Measurements from ENCODE around the gene ASPM. TPM values are rescaled to one million over a fixed set of nuclear protein-coding genes. Genes with fewer than 3 reads are reported as not detected.

ASPM gene
- total and polyA plus RNA-seq, 4 donors = 0.17 to 45.3 (median 0.84) TPM

GRCh38 chr1:197080323-197080722, 66.1 kb downstream of the ASPM start:
- 91% methylated on average over 2 of the region's 2 CpGs for WGBS
- no peaks in the 10 kb centered on the region for H3K36me3 ChIP-seq (ENCODE audit: control insufficient read depth in 4 of 4, insufficient read depth in 3 of 4, low read depth in 1 of 4, low read length in 3 of 4)
- H3K4me1 ChIP-seq (ENCODE audit: control insufficient read depth in 4 of 4, insufficient read depth in 4 of 4, low read length in 3 of 4) = peaks cover 0 to 2% (median 0%) of the 10 kb centered on the region in 4 donors
- TF ChIP-seq FOXA2 (IDR thresholded peaks at IDR 0.05) (no peak), EGR1 (IDR thresholded peaks at IDR 0.05; ENCODE audit: low read depth in 2 of 2) (no peak), YY1 (IDR thresholded peaks at IDR 0.05) (no peak), HNF4A (conservative IDR thresholded peaks at IDR 0.05) (no peak), GABPA (IDR thresholded peaks at IDR 0.05 in 1 of 2, conservative IDR thresholded peaks at IDR 0.05 in 1 of 2) (no peak), CTCF (IDR thresholded peaks at IDR 0.05; ENCODE audit: low read depth, low read length, missing input control) (no peak)
- H3K9me3 ChIP-seq (ENCODE audit: control insufficient read depth in 4 of 4, low read length in 3 of 4) = peaks cover 0 to 2% (median 0%) of the 10 kb centered on the region in 4 donors
- no peak overlapping the region for H3K9ac ChIP-seq (ENCODE audit: low read depth in 1 of 2, low read length in 2 of 2)
- no peaks in the 10 kb centered on the region for H3K27me3 ChIP-seq (ENCODE audit: control insufficient read depth in 4 of 4, insufficient read depth in 4 of 4, low read length in 3 of 4)
- no peak overlapping the region for H3K4me3 ChIP-seq (ENCODE audit: low read depth in 1 of 3, low read length in 3 of 3)
- H3K27ac ChIP-seq (ENCODE audit: low read depth in 1 of 2, low read length in 2 of 2) = no peak overlapping the region
- DNase-seq (ENCODE audit: low spot score) = no peak

- TF ChIP-seq HNF4A (conservative IDR thresholded peaks at IDR 0.05) = no peak
- no peak for TF ChIP-seq YY1 (IDR thresholded peaks at IDR 0.05)
- TF ChIP-seq EGR1 (IDR thresholded peaks at IDR 0.05; ENCODE audit: low read depth in 2 of 2) = no peak
- no peak for TF ChIP-seq ATF3 (IDR thresholded peaks at IDR 0.05)
- TF ChIP-seq MAX (IDR thresholded peaks at IDR 0.05) = no peak
- no peak for TF ChIP-seq GABPA (IDR thresholded peaks at IDR 0.05 in 1 of 2, conservative IDR thresholded peaks at IDR 0.05 in 1 of 2)
- TF ChIP-seq CTCF (IDR thresholded peaks at IDR 0.05; ENCODE audit: low read depth, low read length, missing input control) = no peak
- no peak for TF ChIP-seq RAD21 (IDR thresholded peaks at IDR 0.05)
- no peak for TF ChIP-seq HNF4G (IDR thresholded peaks at IDR 0.05)
- TF ChIP-seq TAF1 (conservative IDR thresholded peaks at IDR 0.05) = no peak
- no peak for TF ChIP-seq FOXA2 (IDR thresholded peaks at IDR 0.05)
- TF ChIP-seq RXRA (IDR thresholded peaks at IDR 0.05) = no peak
- no peak for TF ChIP-seq FOXA1 (IDR thresholded peaks at IDR 0.05)
- TF ChIP-seq NR2F2 (IDR thresholded peaks at IDR 0.05) = no peak
- H3K27ac ChIP-seq (ENCODE audit: low read depth in 1 of 2, low read length in 2 of 2) = no peak overlapping the region
- H3K36me3 ChIP-seq (ENCODE audit: control insufficient read depth in 4 of 4, insufficient read depth in 3 of 4, low read depth in 1 of 4, low read length in 3 of 4) = no peaks in the 10 kb centered on the region
- 76% methylated on average over 1 of the region's 1 CpG for WGBS
- H3K4me3 ChIP-seq (ENCODE audit: low read depth in 1 of 3, low read length in 3 of 3) = no peak overlapping the region
- no peaks in the 10 kb centered on the region for H3K4me1 ChIP-seq (ENCODE audit: control insufficient read depth in 4 of 4, insufficient read depth in 4 of 4, low read length in 3 of 4)
- H3K9me3 ChIP-seq (ENCODE audit: control insufficient read depth in 4 of 4, low read length in 3 of 4) = no peaks in the 10 kb centered on the region
- H3K9ac ChIP-seq (ENCODE audit: low read depth in 1 of 2, low read length in 2 of 2) = no peak overlapping the region
- DNase-seq (ENCODE audit: low spot score) = no peak
- no peaks in the 10 kb centered on the region for H3K27me3 ChIP-seq (ENCODE audit: control insufficient read depth in 4 of 4, insufficient read depth in 4 of 4, low read length in 3 of 4)
These were observed 69.9 kb downstream of the ASPM start for GRCh38 chr1:197076585-197076984.

- DNase-seq (ENCODE audit: low spot score) = no peak
- Histone ChIP-seq H3K4me1 (ENCODE audit: control insufficient read depth in 4 of 4, insufficient read depth in 4 of 4, low read length in 3 of 4) (no peaks in the 10 kb centered on the region), H3K27me3 (ENCODE audit: control insufficient read depth in 4 of 4, insufficient read depth in 4 of 4, low read length in 3 of 4) (no peaks in the 10 kb centered on the region), H3K36me3 (ENCODE audit: control insufficient read depth in 4 of 4, insufficient read depth in 3 of 4, low read depth in 1 of 4, low read length in 3 of 4) (no peaks in the 10 kb centered on the region), H3K9ac (ENCODE audit: low read depth in 1 of 2, low read length in 2 of 2) (no peak overlapping the region), H3K9me3 (ENCODE audit: control insufficient read depth in 4 of 4, low read length in 3 of 4) (no peaks in the 10 kb centered on the region), H3K4me3 (ENCODE audit: low read depth in 1 of 3, low read length in 3 of 3) (no peak overlapping the region), H3K27ac (ENCODE audit: low read depth in 1 of 2, low read length in 2 of 2) (no peak overlapping the region)
- 96% methylated on average over 1 of the region's 1 CpG for WGBS
- TF ChIP-seq YY1 (IDR thresholded peaks at IDR 0.05) = no peak
- no peak for TF ChIP-seq NR2F2 (IDR thresholded peaks at IDR 0.05)
- no peak for TF ChIP-seq EGR1 (IDR thresholded peaks at IDR 0.05; ENCODE audit: low read depth in 2 of 2)
- no peak for TF ChIP-seq SP1 (IDR thresholded peaks at IDR 0.05)
- TF ChIP-seq ATF3 (IDR thresholded peaks at IDR 0.05) = no peak
- no peak for TF ChIP-seq TAF1 (conservative IDR thresholded peaks at IDR 0.05)
- TF ChIP-seq HNF4A (conservative IDR thresholded peaks at IDR 0.05) = no peak
- TF ChIP-seq MAX (IDR thresholded peaks at IDR 0.05) = no peak
- no peak for TF ChIP-seq GABPA (IDR thresholded peaks at IDR 0.05 in 1 of 2, conservative IDR thresholded peaks at IDR 0.05 in 1 of 2)
- TF ChIP-seq FOXA2 (IDR thresholded peaks at IDR 0.05) = no peak
- no peak for TF ChIP-seq HNF4G (IDR thresholded peaks at IDR 0.05)
- TF ChIP-seq REST (IDR thresholded peaks at IDR 0.05) = no peak
- TF ChIP-seq RAD21 (IDR thresholded peaks at IDR 0.05) = no peak
- TF ChIP-seq JUND (IDR thresholded peaks at IDR 0.05) = no peak
These were observed 72.5 kb downstream of the ASPM start for GRCh38 chr1:197073978-197074377.
